Body of pancreas (tissue), 4 donors: Measurements from ENCODE around the gene FOXJ3.

ENCODE experiments used
- POLR2A ChIP-seq, 3 donors: fragments of 450-650 bp; IDR thresholded peaks; one replicate each; pipeline ENCODE4 v1.6.1; 2016; ENCODE audit warnings: antibody characterized with exemption in 3 of 3, mild to moderate bottlenecking in 2 of 3
- TF ChIP-seq, protein P1 (sequence below), 7 experiments: fragments of 450-650 bp in 4 of 7; fragments of 200-600 bp in 3 of 7; sonication (generic) in 3 of 7; IDR thresholded peaks; one replicate each; pipeline ENCODE4 v1.5.1; 2016 to 2019; ENCODE audit warnings: antibody characterized with exemption in 7 of 7

DNA sequence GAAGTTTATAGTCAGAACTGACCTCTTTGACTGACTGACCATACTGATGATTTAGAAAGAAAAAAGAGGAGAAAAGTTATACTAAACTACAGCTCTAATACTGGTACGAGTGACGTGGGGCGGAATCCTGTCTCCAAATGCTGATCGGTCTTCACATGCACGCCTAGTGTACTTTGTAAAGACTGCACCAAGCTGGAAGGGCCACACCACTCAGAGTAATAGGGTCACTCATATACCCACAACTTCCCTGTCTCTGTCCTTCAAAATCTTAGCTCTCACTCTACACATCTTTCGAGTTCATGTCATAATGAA lies 151.1 kb downstream of the FOXJ3 start:
- TF ChIP-seq POLR2A (IDR thresholded peaks at IDR 0.05), result no peak
- TF ChIP-seq, protein P1, sequence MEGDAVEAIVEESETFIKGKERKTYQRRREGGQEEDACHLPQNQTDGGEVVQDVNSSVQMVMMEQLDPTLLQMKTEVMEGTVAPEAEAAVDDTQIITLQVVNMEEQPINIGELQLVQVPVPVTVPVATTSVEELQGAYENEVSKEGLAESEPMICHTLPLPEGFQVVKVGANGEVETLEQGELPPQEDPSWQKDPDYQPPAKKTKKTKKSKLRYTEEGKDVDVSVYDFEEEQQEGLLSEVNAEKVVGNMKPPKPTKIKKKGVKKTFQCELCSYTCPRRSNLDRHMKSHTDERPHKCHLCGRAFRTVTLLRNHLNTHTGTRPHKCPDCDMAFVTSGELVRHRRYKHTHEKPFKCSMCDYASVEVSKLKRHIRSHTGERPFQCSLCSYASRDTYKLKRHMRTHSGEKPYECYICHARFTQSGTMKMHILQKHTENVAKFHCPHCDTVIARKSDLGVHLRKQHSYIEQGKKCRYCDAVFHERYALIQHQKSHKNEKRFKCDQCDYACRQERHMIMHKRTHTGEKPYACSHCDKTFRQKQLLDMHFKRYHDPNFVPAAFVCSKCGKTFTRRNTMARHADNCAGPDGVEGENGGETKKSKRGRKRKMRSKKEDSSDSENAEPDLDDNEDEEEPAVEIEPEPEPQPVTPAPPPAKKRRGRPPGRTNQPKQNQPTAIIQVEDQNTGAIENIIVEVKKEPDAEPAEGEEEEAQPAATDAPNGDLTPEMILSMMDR (IDR thresholded peaks at IDR 0.05), result no peak
